Stimulated activated CD4-positive, alpha-beta T cell treated with anti-CD3 and anti-CD28 coated beads, TNF-alpha, amount 100 ng/mL, for 24 hours (primary cell): Measurements from ENCODE around the gene RHCG.
A peak's percentile ranks its signal among the peaks of the same experiment; 100 is the strongest.

Experiments used
- DNase-seq, 3 experiments: peaks; one replicate each; pipeline ENCODE4 v3.0.0-alpha.2; 2020; ENCODE audit warnings: low read depth in 3 of 3

Gene RHCG

DNA sequence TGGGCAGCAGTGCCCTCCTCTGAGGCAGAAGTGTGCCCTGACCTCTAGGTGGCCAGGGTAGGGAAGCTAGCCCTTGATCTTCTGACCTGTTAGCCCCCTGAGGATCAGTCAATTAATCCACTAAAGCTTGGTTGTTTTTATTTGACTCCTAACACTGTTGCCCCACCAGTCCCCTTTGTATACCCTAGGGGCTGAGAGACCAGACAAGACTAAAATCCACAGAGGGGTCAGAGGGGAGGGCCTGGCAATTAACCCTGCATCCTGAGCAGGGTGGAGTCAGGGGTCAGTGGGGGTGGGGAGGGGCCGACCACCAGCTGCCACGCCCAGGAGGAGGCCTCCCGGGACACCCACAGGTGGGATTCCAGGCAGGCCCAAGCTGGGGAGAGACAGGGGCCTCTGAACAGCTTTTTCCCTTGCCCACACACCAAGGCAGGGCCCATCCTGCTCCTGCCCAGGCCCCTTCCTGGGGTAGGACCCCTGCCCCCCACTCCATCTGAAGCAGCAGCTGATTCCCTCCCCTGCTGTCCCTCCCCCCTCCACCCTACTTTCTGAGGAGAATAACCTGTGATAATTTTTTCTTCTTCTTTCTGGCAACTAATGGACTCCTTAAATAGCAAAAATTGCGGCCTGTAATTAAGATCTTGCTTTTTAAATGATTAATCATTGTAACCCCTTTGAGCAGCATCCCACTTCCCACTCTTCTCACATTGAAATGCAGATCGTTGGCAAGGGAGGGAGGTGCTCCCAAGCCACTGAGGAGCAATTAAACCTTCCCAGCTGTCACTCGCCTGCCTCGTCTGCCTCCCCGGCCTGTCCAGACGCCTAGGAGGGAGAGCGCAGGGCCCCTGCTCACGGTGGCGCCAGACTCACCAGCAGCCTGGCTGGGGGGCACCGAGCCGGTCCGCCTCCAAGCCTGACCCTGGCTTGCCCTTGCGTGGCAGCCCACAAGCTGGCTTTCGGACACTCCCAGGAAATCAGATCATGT, 51.9 kb downstream of the RHCG start:
- DNase-seq: no peak

DNA sequence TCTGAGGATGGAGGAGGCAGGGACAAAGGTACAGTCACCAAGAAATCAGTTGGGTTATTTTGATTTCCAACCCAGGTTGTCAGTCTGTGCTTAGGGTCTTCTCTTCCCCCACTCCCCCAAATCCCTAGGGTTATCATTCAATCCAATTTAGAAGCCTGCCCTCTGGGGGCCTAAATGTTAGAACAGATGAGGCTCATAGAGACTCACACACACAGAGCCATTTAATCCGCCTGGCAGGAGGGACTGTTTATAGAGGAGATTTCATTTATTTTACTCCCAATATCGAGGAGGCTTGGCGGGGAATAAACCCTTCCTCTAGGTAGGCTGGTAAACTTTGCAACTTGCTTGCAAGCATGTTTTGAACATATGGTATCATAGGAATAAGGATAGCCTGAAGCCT, 52.8 kb downstream of the RHCG start:
- no peak for DNase-seq

DNA sequence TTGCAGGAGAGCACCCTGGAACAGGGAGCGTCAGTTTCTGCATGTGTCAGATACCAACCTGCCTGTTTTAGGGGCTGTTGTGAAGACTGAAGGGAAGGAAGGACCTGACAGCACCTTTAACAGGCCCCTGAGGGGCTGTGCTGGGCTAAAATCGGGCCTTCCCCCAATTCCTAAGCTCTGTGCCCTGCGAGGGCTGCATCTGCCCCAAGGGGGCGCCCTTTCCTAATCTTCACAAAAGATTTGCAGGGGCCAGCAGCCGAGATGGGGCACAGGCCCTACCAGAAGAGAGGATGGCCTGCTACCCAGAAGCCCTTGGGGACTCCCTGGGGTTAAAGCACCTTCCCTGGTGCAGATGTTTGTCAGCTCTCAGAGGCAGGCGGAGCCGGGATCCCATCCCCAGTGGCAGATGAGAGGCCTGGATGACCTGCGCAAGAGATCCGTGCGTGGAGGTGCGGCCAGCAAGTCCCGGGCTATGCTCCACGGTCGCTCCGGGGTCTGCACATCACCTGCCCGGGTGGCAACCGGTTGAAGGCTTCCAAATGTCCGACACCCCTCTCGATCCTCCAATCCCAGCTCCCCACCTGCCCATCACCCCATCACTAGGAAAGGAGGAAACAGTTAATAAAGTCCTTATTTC, 53.6 kb downstream of the RHCG start:
- peak in 1 of 3 experiments; percentile 57 for DNase-seq

DNA sequence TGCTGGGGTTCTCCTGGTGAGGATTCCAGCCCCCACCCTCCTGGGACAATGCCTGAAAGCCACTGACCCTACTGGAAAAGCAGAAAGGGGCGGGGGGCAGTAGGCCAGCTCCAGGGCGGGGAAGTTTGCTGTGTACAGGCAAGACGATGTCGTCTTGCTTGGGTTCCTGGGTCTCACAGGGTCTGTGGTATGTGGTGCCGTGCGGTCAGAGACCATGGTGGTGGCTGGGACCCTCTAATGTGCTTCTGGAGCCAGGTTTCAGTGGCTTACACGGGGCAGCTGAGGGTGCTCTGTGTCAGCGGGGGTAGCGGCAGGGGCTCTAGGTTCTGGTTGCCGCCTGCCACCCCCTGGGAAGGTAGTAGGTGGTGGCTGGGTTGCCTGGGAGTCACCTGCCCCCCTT, 54.2 kb downstream of the RHCG start:
- no peak for DNase-seq

DNA sequence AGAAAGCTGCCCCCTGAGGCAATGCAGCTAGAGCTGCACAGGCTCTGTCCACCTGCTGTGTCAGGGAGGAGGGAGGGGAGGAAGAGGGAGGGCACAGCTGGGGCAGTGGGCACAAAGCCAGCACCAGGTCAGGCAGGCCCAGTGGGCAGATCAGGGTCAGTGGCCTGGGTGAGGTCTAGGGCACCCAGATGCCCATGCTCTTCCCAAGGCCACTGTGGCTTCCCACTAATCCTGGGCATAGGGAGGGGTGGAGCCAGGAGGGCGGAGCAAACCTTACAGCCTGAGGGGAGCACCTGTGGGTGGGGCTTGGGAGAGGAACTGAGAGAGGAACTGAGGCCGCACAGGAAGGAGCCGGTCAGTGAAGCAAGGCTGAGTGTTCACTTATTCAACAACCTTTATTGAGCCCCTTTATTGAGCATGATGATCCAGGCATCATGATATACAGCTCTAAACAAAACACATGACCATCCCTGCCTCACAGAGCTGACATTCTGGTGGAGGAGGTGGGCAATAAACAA, 55.0 kb downstream of the RHCG start:
- DNase-seq: no peak

DNA sequence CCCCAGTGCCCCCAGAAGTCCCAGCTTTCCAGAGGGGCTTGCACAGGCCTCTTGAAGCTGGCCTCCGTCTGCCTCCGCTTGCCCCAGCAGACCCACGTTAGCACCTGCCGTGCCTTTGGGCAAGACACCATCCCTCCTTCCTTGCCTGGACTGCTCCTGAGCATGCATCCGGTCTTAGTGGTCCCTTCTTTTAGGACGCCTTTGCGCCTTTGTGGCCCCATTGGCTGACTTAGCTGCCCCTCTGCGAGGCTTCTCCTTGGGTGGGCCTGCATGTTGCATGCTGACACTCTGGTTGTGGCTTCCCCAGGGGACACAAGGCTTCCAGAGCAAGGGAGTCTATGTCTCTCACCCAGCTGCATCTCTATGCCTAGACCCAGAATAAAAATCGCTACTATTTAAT, 56.6 kb downstream of the RHCG start:
- DNase-seq: no peak

DNA sequence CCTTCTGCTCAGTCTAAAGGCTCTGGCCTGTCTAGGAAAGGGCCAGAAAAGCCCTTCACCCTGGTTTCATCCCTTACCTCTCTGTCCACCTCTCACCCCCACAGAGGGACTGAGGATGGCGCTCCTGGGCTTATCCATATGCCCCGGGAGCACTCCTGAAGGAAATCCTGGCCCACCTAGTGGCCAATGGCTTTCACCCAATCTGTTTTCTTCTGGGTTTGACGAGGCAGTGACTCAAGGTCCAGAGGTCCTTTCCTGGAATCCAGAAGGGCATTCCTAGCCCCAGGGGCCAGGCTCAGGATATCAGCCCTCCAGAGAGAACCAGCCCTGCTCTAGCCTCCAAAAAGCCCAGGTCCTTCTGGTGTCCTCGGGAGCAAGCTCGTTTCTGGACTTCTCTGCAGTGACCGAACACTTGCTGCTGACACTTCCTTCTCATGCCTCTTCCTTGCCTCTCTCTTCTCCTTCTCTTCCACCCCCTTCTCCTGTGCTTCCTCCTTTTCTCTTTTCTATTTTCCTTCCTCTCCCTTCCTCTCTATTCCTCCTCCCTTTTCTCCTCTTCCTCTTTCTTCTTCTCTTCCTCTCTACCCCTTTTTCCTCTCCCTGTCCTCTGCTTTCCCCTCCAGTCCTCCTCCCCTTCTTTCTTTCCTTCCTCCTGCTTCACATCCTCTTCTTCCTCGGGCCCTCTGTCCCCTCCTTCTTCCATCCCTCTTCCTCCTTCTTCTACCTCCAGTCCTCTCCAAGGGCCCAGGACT, 59.6 kb downstream of the RHCG start:
- DNase-seq: no peak

DNA sequence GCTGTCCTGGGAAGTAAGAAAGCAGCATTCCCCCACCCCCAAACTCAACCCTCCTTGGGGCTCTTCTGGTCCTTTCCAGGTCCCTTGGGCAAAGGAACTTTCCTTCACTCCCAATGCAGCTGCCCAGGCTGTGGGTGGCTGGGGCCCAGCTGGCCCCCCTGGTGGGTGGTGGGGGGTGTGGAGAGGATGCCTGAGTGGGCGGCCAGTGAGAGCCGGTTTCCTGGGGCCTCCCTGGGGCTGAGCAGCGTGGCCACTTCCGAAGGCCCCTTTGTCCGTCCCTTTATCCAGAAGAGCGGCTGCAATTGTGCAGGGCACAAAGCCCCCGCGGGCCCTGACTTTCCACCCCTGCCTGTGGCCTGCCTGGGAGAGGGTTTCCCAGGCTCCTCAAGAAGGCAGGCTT, 61.0 kb downstream of the RHCG start:
- DNase-seq: no peak

DNA sequence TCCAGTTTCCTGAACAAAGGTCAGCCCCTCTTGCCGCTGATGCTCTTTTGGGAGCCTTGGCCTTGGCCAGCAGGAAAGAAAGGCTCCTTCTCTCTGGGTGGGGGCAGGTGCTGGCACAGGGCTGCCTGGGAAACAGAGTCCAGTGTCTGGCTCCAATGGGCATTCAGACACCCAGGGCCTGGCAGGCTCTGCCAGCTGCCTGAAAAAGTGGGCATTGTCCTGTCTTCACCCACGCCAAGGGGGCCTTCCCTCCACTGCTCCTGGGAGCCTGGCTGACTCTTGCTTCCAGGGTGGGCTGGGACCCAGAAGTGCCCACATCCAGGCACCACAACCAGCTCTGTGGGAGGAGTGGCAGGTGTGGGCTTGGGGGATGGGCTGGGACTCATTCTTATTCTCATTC, 62.7 kb downstream of the RHCG start:
- DNase-seq: no peak

DNA sequence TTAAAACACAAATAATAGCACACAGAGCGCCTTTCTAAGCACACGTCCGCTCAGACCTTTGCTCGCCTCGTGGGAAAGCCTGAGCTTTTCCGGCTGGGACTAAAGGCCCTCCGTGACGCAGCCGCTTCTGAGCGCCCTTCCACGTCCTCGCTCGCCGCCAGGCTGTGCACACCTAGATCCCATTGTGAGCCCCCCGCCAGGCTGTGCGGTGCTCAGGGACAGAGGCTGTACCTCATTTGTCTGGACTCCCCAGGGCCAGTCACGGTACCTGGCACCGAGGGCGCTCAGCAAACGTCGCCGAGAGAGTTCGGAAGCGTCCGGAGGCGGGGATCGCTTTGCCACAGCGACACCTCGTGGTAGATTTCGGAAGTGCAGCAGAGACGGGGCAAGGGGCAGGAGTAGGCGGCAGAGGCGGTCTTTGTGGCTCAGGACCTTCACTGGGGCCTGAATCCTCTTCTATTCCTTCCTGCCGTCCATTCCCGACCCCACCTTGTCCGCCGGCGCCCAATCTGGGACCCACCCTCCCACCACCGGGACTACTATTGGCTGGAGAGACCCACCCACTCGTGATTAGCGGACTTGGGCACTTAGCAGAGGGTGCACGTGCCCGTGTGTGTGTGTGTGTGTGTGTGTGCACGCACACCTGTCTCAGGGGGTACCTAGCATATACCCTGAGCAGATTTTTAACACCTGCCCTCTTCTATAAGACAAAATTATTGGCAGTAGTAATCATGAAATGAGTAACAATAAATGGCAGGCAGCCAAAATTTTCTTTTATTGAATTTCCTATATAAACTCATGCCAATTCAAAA, 65.6 kb downstream of the RHCG start:
- peak; percentile 85 to 91 (median 86) for DNase-seq

DNA sequence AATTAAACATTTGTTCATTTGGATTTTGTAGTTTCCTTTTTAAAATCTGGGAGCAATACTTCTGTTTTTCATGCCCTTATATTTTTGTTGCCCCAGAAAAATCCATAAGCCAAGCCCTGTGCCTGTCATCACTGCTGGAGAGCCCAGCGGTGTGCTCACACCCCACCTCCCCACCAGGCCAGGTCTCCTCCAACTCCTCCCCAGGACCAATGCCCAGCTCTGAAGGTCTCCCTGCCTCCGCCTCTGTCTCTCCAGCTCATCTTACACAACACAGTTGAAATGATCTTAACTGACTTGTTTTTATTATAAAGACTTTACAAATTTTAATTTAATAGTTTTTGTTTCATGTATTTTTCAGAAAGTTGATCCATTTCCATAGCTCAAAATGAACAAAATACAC, 66.4 kb downstream of the RHCG start:
- no peak for DNase-seq

DNA sequence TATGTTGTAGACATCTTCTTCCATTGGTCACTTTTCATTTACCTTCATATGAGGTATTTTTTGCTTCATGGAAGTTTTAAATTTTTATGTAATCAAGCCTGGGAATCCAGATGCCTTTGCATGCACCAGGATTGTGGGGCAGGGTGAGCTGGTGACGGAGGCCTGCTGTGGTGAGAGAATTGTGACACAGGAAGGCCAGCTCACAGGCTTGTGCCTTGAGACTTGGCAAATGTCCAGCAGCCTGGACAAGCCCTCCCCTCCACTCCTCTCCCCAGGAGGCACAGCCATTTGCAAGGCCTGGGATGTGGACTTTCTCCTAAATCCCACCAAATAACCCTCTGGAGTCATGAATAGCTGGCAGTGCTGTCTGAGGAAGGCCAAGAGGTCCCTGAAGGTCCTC, 67.4 kb downstream of the RHCG start:
- no peak for DNase-seq

DNA sequence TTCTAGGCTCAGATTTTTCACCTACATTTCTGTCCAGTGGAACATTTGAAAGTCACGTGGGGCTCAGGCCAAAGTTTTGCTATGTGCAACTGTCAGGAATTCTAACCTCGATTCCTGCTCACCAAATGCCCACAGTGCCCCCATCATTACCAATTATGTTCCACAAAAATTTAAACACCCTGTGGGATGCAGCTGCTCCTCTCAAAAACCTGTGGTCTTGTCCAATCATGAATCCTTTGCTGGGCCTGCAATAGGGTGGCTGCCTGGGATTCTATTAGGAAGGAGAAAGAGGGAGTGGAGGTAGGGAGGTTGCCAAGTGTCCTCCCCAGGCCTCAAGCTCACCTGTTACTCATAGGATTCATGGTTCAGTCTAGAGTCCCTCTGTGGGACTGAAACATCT, 68.1 kb downstream of the RHCG start:
- no peak for DNase-seq

DNA sequence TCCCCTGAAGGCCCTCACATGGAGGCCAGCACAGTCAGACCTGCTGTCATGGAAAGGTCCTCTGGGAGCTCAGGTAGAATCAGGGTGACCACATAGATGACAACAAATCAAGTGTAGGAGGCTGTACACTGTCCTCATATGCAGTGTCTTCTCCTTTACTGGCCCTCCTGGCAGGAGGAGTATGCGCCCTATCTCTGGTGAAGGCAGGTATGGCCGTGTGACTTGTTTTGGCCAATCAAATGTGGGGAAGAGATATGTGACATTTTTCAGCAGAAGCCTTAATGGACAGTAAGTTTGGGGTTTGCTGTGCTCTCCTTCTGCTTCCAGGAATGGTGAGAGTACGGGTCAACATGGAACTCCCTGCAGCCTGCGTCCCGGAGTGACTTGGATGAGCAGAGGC, 69.9 kb downstream of the RHCG start:
- no peak for DNase-seq

DNA sequence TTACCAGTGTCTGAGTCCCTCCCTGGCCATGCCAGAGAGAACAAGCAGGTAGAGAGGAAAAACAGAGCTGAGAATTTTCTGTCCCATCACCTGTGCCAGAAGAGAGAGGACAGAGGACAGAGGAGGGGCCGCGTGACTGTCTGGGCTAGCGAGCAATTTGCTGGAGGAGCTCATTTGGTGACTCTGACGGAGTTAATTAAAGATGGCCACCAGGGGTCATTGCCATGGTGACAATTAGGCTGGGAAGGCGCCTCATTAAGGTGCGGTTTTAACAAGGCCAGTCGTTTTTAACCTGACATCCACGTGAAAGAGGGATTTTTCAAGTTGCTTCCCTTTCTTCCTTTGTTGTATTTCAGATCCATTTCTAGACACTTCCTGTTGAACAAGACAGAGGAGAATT, 72.4 kb downstream of the RHCG start:
- no peak for DNase-seq
